Natural killer cell (primary cell): ENCODE data around the gene RNF13. TPM values are rescaled to one million over a fixed set of nuclear protein-coding genes. Genes with fewer than 3 reads are reported as not detected.

ENCODE experiments used
- ATAC-seq, 3 donors: fragments of 150-1000 bp in 2 of 3; fragments of 200-7000 bp in 1 of 3; cut with Tn5 transposase; 1 replicate in 1 of 3; 2 replicates in 2 of 3; pipeline ENCODE4 v1.10.0; 2021; ENCODE audit warnings: mild to moderate bottlenecking in 2 of 3, moderate library complexity in 2 of 3
- DNase-seq, 2 donors: peaks; one replicate each; pipeline versions ENCODE4 v3.0.0 to v3.0.0-alpha.2; 2013 to 2021; ENCODE audit warnings: mixed read lengths in 1 of 2
- H3K27ac ChIP-seq: one replicate; pipeline ENCODE4 v1.5.1; 2013; ENCODE audit warnings: mild to moderate bottlenecking, low read length
- H3K27me3 ChIP-seq: one replicate; pipeline ENCODE4 v1.6.1; 2013; ENCODE audit warnings: low read length; ENCODE audit not compliant: control insufficient read depth, insufficient read depth
- H3K36me3 ChIP-seq: one replicate; pipeline ENCODE4 v1.6.1; 2013; ENCODE audit warnings: low read length; ENCODE audit not compliant: control insufficient read depth, insufficient read depth
- H3K4me1 ChIP-seq: one replicate; pipeline ENCODE4 v1.6.1; 2013; ENCODE audit warnings: low read length; ENCODE audit not compliant: control insufficient read depth, insufficient read depth
- H3K4me3 ChIP-seq: one replicate; pipeline ENCODE4 v1.5.1; 2013; ENCODE audit warnings: low read length
- H3K9me3 ChIP-seq: one replicate; pipeline ENCODE4 v1.6.1; 2013; ENCODE audit warnings: low read length; ENCODE audit not compliant: control insufficient read depth, insufficient read depth
- H3K27ac Mint-ChIP-seq, 2 donors: one replicate each; pipeline ENCODE4 v1.8.0; 2022; ENCODE audit warnings: mild to moderate bottlenecking in 2 of 2, mixed read lengths in 2 of 2, moderate library complexity in 1 of 2
- H3K27me3 Mint-ChIP-seq, 2 donors: one replicate each; pipeline ENCODE4 v1.8.0; 2022; ENCODE audit warnings: low read depth in 2 of 2, mixed read lengths in 2 of 2
- H3K36me3 Mint-ChIP-seq: one replicate; pipeline ENCODE4 v1.8.0; 2022; ENCODE audit warnings: mixed read lengths
- H3K4me1 Mint-ChIP-seq, 2 donors: one replicate each; pipeline ENCODE4 v1.8.0; 2022; ENCODE audit warnings: mixed read lengths in 2 of 2
- H3K4me3 Mint-ChIP-seq: one replicate; pipeline ENCODE4 v1.8.0; 2022; ENCODE audit warnings: mild to moderate bottlenecking, moderate library complexity, mixed read lengths
- H3K9me3 Mint-ChIP-seq, 2 donors: one replicate each; pipeline ENCODE4 v1.8.0; 2022; ENCODE audit warnings: mixed read lengths in 2 of 2
- CTCF ChIP-seq: fragments of 200-600 bp; IDR thresholded peaks from one replicate; pipeline ENCODE4 v1.8.0; 2022; ENCODE audit warnings: antibody characterized with exemption
- WGBS: methylation state at CpG from one replicate; pipeline ENCODE4 v1.1.7; 2013; ENCODE audit warnings: missing lambda C conversion rate; ENCODE audit not compliant: insufficient coverage; 5-methylcytosine and 5-hydroxymethylcytosine counted together
- intact Hi-C: fragments of 100-400 bp; cut with micrococcal nuclease; formaldehyde crosslinking; loops from one replicate; pipeline ENCODE4 v1.14.2; 2022
- total RNA-seq, 4 donors: library from RNA; stranded (reverse); fragments of 120-200 nt in 1 of 4; gene quantifications; one replicate each; pipeline versions ENCODE4 v1.2.3 to v1.2.4, GENCODE V29; 2013 to 2022

Gene RNF13
- total RNA-seq, 3 donors from 2014 or later (not counting 1 experiment from before 2014, with no cell fraction given), result 57.4 to 69.7 (median 66.6) TPM

GRCh38 chr3:149892371-149892770 lies 79.4 kb downstream of the RNF13 start:
- H3K27me3 Mint-ChIP-seq, result no peaks in the 10 kb centered on the region
- no peak overlapping the region for H3K27ac Mint-ChIP-seq
- no peaks in the 10 kb centered on the region for H3K36me3 Mint-ChIP-seq
- DNase-seq (no peak), ATAC-seq (no peak)
- WGBS, result over 99% methylated on average over 10 of the region's 10 CpGs
- intact Hi-C loops, result no loop called here
- no peak for TF ChIP-seq CTCF
- no peaks in the 10 kb centered on the region for H3K9me3 Mint-ChIP-seq
- Histone ChIP-seq H3K27me3 (no peaks in the 10 kb centered on the region), H3K4me1 (no peaks in the 10 kb centered on the region), H3K4me3 (no peak overlapping the region), H3K9me3 (no peaks in the 10 kb centered on the region), H3K36me3 (peaks cover 8% of the 10 kb centered on the region), H3K27ac (no peak overlapping the region)
- no peak overlapping the region for H3K4me3 Mint-ChIP-seq
- peaks cover 16 to 20% of the 10 kb centered on the region in 2 donors for H3K4me1 Mint-ChIP-seq

GRCh38 chr3:149894205-149894604 lies 81.2 kb downstream of the RNF13 start:
- H3K9me3 Mint-ChIP-seq, result no peaks in the 10 kb centered on the region
- TF ChIP-seq CTCF, result no peak
- Histone ChIP-seq H3K9me3 (no peaks in the 10 kb centered on the region), H3K27me3 (no peaks in the 10 kb centered on the region), H3K36me3 (peaks cover 17% of the 10 kb centered on the region), H3K27ac (no peak overlapping the region), H3K4me3 (no peak overlapping the region), H3K4me1 (no peaks in the 10 kb centered on the region)
- ATAC-seq (no peak), DNase-seq (no peak)
- peaks cover 20 to 22% of the 10 kb centered on the region in 2 donors for H3K4me1 Mint-ChIP-seq
- no peaks in the 10 kb centered on the region for H3K27me3 Mint-ChIP-seq
- H3K27ac Mint-ChIP-seq, result no peak overlapping the region
- H3K36me3 Mint-ChIP-seq, result no peaks in the 10 kb centered on the region
- intact Hi-C loops, result no loop called here
- no peak overlapping the region for H3K4me3 Mint-ChIP-seq

- intact Hi-C loops, result no loop called here
- no peaks in the 10 kb centered on the region for H3K9me3 Mint-ChIP-seq
- TF ChIP-seq CTCF, result no peak
- Histone ChIP-seq H3K36me3 (peaks cover 17% of the 10 kb centered on the region), H3K9me3 (no peaks in the 10 kb centered on the region), H3K4me1 (no peaks in the 10 kb centered on the region), H3K27me3 (no peaks in the 10 kb centered on the region), H3K4me3 (no peak overlapping the region), H3K27ac (no peak overlapping the region)
- 95% methylated on average over 1 of the region's 1 CpG for WGBS
- H3K27me3 Mint-ChIP-seq, result no peaks in the 10 kb centered on the region
- H3K4me1 Mint-ChIP-seq, result peaks cover 14 to 22% of the 10 kb centered on the region in 2 donors
- no peaks in the 10 kb centered on the region for H3K36me3 Mint-ChIP-seq
- no peak for DNase-seq
- ATAC-seq, result no peak
- no peak overlapping the region for H3K4me3 Mint-ChIP-seq
- H3K27ac Mint-ChIP-seq, result no peak overlapping the region
Observed at GRCh38 chr3:149895339-149895738, 82.3 kb downstream of the RNF13 start.

- no peaks in the 10 kb centered on the region for H3K27me3 Mint-ChIP-seq
- H3K27me3 ChIP-seq, result no peaks in the 10 kb centered on the region
- intact Hi-C loops, result no loop called here
- H3K27ac Mint-ChIP-seq, result no peak overlapping the region
- peaks cover 10 to 20% of the 10 kb centered on the region in 2 donors for H3K4me1 Mint-ChIP-seq
- H3K9me3 Mint-ChIP-seq, result no peaks in the 10 kb centered on the region
- TF ChIP-seq CTCF, result no peak
- DNase-seq, result no peak
- WGBS, result 100% methylated on average over 1 of the region's 2 CpGs
- no peaks in the 10 kb centered on the region for H3K4me1 ChIP-seq
- no peak overlapping the region for H3K4me3 ChIP-seq
- no peaks in the 10 kb centered on the region for H3K36me3 Mint-ChIP-seq
- H3K36me3 ChIP-seq, result peaks cover 17% of the 10 kb centered on the region
- H3K4me3 Mint-ChIP-seq, result no peak overlapping the region
- H3K9me3 ChIP-seq, result no peaks in the 10 kb centered on the region
- no peak overlapping the region for H3K27ac ChIP-seq
- ATAC-seq, result no peak
Observed at GRCh38 chr3:149895769-149896168, 82.8 kb downstream of the RNF13 start.
